Erythroblast (primary cell): ENCODE results near the gene KIF26B.

Experiments
- GATA1 ChIP-seq: IDR thresholded peaks from 2 replicates; pipeline ENCODE4 v1.6.1; 2011; ENCODE audit warnings: low read depth, mild to moderate bottlenecking, control low read depth, low read length, moderate library complexity
- POLR2A ChIP-seq: IDR thresholded peaks from 2 replicates; pipeline ENCODE4 v1.6.1; 2011; ENCODE audit warnings: mild to moderate bottlenecking, low read length

DNA sequence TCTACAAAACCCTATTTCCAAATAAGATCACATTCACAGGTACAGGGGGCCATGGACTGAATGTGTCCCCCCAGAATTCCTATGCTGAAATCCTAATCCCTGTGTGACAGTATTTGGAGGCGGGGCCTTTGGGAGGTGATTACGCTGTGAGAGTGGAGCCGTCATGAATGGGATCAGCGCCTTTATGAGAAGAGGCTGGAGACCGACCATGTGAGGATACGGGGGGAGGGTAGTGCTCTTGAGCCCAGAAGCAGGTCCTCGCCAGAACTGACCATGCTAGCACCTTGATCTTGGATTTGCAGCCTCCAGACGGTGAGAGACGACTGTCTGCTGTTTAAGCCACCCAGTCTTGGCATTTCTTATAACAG lies 23.8 kb upstream of the KIF26B start:
- no peak for TF ChIP-seq POLR2A
- TF ChIP-seq GATA1, result no peak
